PFSK-1 (cell line): ENCODE measurements around the gene ZNG1F. TPM values are rescaled to one million over a fixed set of nuclear protein-coding genes. Genes with fewer than 3 reads are reported as not detected.
"Not testable (repeated sequence)": the region's sequence is repeated elsewhere in the genome, so short reads cannot be mapped to it uniquely, and the experiment has no call there.

Experiments used
- FOXP2 ChIP-seq: optimal IDR thresholded peaks from 2 replicates; pipeline ENCODE3; 2011; ENCODE audit warnings: borderline replicate concordance, control low read depth, inconsistent platforms; ENCODE audit not compliant: insufficient read depth; ENCODE audit errors: extremely low read length, extremely low read depth
- POLR2AphosphoS5 ChIP-seq: IDR thresholded peaks from 2 replicates; pipeline ENCODE4 v1.6.1; 2012; ENCODE audit warnings: low read depth, mild to moderate bottlenecking, control low read depth, low read length, moderate library complexity
- SIN3A ChIP-seq: IDR thresholded peaks from 2 replicates; pipeline ENCODE4 v1.6.1; 2012; ENCODE audit warnings: mild to moderate bottlenecking, low read length, moderate library complexity, borderline replicate concordance; ENCODE audit not compliant: insufficient read depth
- TAF1 ChIP-seq: IDR thresholded peaks from 2 replicates; pipeline ENCODE4 v1.6.1; 2012; ENCODE audit warnings: low read length, control low read depth, borderline replicate concordance; ENCODE audit not compliant: insufficient read depth
- polyA plus RNA-seq: library from polyadenylated mRNA; unstranded; fragments of >200 nt; gene quantifications from one replicate; pipeline ENCODE4 v1.2.1, GENCODE V29; 2012; ENCODE audit warnings: low read depth, missing spikeins; ENCODE audit not compliant: insufficient read length
- TF ChIP-seq, protein P1 (sequence below), 2 experiments: IDR thresholded peaks; 2 replicates each; pipeline versions ENCODE4 v1.6.1 to v1.8.0; 2011 to 2012; ENCODE audit warnings: low read depth in 2 of 2, low read length in 2 of 2, control low read depth in 1 of 2, inconsistent platforms in 1 of 2, mild to moderate bottlenecking in 1 of 2, moderate library complexity in 1 of 2; ENCODE audit not compliant: insufficient read depth in 1 of 2

The ZNG1F gene
- 2.2 TPM for polyA plus RNA-seq

DNA sequence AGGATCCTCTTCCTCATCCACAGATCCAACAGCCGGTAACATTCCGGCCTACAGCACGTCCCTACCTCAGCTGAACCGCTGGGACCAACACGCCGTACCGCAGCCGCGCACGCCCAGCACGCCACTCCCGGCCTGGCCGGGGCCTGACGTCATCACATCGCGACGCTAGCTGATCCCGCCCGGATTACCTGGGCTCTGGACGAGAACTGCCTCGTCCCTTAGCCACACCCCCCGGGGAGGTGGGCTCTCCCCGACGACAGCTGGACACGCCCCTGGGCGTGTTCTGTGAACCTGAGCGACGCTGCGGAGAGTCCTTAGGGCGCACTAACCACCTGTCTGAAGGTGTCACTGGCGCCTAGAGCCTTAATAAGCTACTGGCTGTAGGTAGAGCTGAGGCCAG lies at the start of gene ZNG1F:
TSS of gene ZNG1F (minus strand) at position 101 of the 400 bp plus-strand sequence. CDS start at position 42, 59 bp downstream.
- TF ChIP-seq, protein P1, sequence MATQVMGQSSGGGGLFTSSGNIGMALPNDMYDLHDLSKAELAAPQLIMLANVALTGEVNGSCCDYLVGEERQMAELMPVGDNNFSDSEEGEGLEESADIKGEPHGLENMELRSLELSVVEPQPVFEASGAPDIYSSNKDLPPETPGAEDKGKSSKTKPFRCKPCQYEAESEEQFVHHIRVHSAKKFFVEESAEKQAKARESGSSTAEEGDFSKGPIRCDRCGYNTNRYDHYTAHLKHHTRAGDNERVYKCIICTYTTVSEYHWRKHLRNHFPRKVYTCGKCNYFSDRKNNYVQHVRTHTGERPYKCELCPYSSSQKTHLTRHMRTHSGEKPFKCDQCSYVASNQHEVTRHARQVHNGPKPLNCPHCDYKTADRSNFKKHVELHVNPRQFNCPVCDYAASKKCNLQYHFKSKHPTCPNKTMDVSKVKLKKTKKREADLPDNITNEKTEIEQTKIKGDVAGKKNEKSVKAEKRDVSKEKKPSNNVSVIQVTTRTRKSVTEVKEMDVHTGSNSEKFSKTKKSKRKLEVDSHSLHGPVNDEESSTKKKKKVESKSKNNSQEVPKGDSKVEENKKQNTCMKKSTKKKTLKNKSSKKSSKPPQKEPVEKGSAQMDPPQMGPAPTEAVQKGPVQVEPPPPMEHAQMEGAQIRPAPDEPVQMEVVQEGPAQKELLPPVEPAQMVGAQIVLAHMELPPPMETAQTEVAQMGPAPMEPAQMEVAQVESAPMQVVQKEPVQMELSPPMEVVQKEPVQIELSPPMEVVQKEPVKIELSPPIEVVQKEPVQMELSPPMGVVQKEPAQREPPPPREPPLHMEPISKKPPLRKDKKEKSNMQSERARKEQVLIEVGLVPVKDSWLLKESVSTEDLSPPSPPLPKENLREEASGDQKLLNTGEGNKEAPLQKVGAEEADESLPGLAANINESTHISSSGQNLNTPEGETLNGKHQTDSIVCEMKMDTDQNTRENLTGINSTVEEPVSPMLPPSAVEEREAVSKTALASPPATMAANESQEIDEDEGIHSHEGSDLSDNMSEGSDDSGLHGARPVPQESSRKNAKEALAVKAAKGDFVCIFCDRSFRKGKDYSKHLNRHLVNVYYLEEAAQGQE (IDR thresholded peaks at IDR 0.05; ENCODE audit: insufficient read depth in 1 of 2, low read depth in 2 of 2, low read length in 2 of 2), result not testable (repeated sequence)
- not testable (repeated sequence) for TF ChIP-seq POLR2AphosphoS5, SIN3A

DNA sequence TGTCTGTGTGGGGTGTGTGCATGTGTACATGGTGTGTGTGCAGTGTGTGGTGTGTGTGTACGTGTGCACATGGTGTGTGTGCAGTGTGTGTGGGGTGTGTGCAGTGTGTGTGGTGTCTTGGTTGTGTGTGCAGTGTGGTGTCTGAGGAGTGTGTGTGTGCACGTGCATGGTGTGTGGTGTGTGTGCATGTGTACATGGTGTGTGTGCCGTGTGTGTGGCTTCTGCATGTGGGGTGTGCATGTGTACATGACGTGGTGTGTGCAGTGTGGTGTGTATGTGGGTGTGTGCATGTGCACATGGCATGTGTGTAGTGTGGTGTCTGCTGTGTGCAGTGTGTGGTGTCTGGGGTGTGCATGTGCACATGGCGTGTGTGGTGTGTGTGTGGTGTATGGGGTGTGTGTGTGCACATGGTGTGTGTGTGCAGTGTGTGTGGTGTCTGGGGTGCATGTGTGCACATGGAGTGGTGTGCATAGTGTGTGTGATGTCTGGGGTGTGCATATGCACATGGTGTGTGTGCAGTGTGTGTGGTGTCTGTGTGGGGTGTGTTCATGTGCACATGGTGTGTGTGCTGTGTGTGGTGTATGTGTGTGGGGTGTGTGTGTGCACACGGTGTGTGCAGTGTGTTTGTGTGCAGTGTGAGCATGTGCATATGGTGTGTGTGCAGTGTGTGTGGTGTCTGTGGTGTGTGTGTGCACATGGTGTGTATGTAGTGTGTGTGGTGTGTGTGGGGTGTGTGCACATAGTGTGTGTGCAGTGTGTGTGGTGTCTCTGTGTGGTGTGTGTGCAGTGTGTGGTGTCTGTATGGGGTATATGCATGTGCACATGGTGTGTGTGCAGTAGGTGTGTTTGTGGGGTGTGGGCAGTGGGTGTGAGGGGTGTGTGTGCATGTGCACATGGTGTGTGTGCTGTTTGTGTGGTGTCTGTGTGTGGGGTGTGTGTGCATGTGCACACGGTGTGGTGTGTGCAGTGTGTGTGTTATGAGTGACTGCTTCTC lies 40.6 kb upstream of the ZNG1F start:
- no peak for TF ChIP-seq FOXP2
- no peak for TF ChIP-seq TAF1
- TF ChIP-seq, protein P1 (IDR thresholded peaks at IDR 0.05; ENCODE audit: insufficient read depth in 1 of 2, low read depth in 2 of 2, low read length in 2 of 2), result no peak
- no peak for TF ChIP-seq SIN3A
- TF ChIP-seq POLR2AphosphoS5, result no peak

DNA sequence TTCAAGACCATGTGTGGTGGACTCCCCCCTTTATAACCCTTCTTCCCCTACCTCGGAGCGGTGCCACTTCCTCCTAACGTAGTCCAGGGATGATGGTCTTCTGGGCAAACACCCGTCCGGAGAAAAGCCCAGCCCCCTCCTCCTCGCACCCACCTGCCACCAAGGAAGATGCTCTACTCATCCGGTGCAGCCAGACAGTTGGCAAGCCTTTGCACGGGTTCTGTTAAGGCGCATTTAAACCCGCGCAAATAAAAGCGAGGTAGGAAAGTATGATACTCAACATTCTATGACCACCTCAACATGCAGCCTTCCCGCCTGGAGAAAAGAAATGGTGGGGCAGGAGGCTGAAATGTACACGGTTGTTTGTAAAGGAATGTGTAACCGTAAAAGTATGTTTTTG lies 60.5 kb downstream of the ZNG1F start, which contains the start of gene FOXD4L6:
TSS of gene FOXD4L6 (minus strand) at position 101 of the 400 bp plus-strand sequence. CDS start 298 bp downstream, outside the sequence.
- TF ChIP-seq, protein P1 (IDR thresholded peaks at IDR 0.05; ENCODE audit: insufficient read depth in 1 of 2, low read depth in 2 of 2, low read length in 2 of 2), result not testable (repeated sequence)
- not testable (repeated sequence) for TF ChIP-seq SIN3A, FOXP2
